ENCODE data around the gene TAF1D. TPM values are rescaled to one million over a fixed set of nuclear protein-coding genes. Genes with fewer than 3 reads are reported as not detected.
"Not testable (repeated sequence)": the region's sequence is repeated elsewhere in the genome, so short reads cannot be mapped to it uniquely, and the experiment has no call there.

The TAF1D gene
- total RNA-seq, 4 donors from 2014 or later, result 68.8 to 178 (median 116) TPM

DNA sequence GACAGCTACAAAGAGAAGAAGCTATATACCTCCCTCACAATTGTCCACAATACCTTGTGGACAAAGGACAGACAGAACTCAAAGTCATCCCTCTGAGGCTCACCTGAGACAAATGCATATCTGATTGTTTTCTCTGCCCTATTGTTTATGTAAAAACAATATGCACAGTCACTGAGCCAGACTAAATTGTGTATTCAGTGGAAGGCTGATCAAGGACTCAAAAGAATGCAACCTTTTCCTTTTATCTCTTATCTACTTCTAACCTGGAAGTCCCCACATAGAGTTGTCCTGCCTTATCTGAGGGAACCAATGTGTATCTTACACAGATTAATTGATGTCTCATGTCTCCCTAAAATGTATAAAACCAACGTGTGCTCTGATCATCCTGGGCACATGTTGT is 28.9 kb upstream of the TAF1D start:
- WGBS, 2 donors, result 14 to 42% methylated on average over 1 of the region's 1 CpG
- Histone ChIP-seq H3K27ac (no peak overlapping the region), H3K36me3 (peaks cover 0 to under 1% (median 0%) of the 10 kb centered on the region in 3 donors), H3K4me3 (no peak overlapping the region), H3K4me1 (no peaks in the 10 kb centered on the region), H3K27me3 (no peaks in the 10 kb centered on the region), H3K9me3 (no peaks in the 10 kb centered on the region)
- no peak for DNase-seq
- TF ChIP-seq, protein P1, sequence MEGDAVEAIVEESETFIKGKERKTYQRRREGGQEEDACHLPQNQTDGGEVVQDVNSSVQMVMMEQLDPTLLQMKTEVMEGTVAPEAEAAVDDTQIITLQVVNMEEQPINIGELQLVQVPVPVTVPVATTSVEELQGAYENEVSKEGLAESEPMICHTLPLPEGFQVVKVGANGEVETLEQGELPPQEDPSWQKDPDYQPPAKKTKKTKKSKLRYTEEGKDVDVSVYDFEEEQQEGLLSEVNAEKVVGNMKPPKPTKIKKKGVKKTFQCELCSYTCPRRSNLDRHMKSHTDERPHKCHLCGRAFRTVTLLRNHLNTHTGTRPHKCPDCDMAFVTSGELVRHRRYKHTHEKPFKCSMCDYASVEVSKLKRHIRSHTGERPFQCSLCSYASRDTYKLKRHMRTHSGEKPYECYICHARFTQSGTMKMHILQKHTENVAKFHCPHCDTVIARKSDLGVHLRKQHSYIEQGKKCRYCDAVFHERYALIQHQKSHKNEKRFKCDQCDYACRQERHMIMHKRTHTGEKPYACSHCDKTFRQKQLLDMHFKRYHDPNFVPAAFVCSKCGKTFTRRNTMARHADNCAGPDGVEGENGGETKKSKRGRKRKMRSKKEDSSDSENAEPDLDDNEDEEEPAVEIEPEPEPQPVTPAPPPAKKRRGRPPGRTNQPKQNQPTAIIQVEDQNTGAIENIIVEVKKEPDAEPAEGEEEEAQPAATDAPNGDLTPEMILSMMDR (IDR thresholded peaks at IDR 0.05), result no peak
- no peak for TF ChIP-seq POLR2A (IDR thresholded peaks at IDR 0.05)
- intact Hi-C loops (cut with DNase I), result no loop called here

- WGBS, 2 donors, result 78 to 92% methylated on average over 3 of the region's 3 CpGs
- intact Hi-C loops (cut with DNase I), result no loop called here
- H3K9me3 ChIP-seq, result no peaks in the 10 kb centered on the region
- H3K27me3 ChIP-seq, result no peaks in the 10 kb centered on the region
- H3K27ac ChIP-seq, result no peak overlapping the region
- H3K4me1 ChIP-seq, result no peaks in the 10 kb centered on the region
- DNase-seq, result no peak
- peaks cover 0 to 30% (median 0%) of the 10 kb centered on the region in 3 donors for H3K36me3 ChIP-seq
- TF ChIP-seq, protein P1 (IDR thresholded peaks at IDR 0.05), result no peak
- TF ChIP-seq POLR2A (IDR thresholded peaks at IDR 0.05), result no peak
- H3K4me3 ChIP-seq, result no peak overlapping the region
Observed at GRCh38 chr11:93767018-93767417, 25.7 kb upstream of the TAF1D start.

DNA sequence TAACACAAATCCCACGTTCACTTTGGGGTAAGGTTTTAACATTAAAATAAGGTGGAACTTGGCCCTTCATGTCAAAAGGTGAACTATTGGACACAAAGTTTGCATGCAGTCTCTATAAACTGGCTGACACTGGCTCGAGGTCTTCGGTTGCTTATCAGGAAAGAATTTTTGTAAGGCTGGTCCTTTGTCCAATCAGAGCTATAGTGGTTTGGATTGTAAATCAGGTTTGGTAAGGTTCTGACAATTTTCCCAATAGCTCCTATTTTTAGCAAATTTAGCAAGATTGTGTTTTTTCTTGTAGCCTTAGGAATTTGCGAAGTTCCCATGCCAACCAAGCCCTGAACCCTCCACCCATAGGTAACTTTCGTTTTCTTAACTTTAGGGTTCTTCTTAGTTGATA is 25.2 kb upstream of the TAF1D start:
- peaks cover 0 to 35% (median 0%) of the 10 kb centered on the region in 3 donors for H3K36me3 ChIP-seq
- intact Hi-C loops (cut with DNase I), result no loop called here
- no peaks in the 10 kb centered on the region for H3K27me3 ChIP-seq
- no peaks in the 10 kb centered on the region for H3K9me3 ChIP-seq
- 75 to 79% methylated on average over 5 of the region's 5 CpGs for WGBS, 2 donors
- H3K27ac ChIP-seq, result no peak overlapping the region
- no peak for TF ChIP-seq POLR2A (IDR thresholded peaks at IDR 0.05)
- TF ChIP-seq, protein P1 (IDR thresholded peaks at IDR 0.05), result no peak
- DNase-seq, result no peak
- no peak overlapping the region for H3K4me3 ChIP-seq
- no peaks in the 10 kb centered on the region for H3K4me1 ChIP-seq

GRCh38 chr11:93765551-93765950 is 24.3 kb upstream of the TAF1D start:
- Histone ChIP-seq H3K4me1 (no peaks in the 10 kb centered on the region), H3K9me3 (no peaks in the 10 kb centered on the region), H3K36me3 (peaks cover 0 to 45% (median 0%) of the 10 kb centered on the region in 3 donors), H3K4me3 (no peak overlapping the region), H3K27me3 (no peaks in the 10 kb centered on the region), H3K27ac (no peak overlapping the region)
- intact Hi-C loops (cut with DNase I), result no loop called here
- 68 to 83% methylated on average over 2 of the region's 2 CpGs for whole genome bisulfite sequencing, 2 donors
- TF ChIP-seq, protein P1 (IDR thresholded peaks at IDR 0.05), result no peak
- no peak for TF ChIP-seq POLR2A (IDR thresholded peaks at IDR 0.05)
- no peak for DNase-seq

DNA sequence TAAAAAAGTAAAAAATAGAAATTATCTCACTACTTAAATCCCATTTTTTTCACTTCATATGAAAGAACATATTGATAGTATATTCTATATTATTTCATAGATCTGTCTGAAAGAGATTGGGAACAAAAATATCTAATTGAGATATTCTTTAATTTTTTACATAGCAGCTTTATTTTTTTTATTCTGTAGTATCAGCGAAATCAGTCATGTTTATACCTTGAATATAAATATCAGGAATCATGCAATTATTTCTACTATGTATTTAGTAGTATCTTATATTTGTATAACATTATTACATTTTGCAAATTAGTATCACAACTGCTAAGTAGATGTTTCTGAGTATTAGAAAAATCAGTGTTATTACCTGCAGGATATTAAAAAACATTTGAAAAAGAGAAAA is 20.6 kb upstream of the TAF1D start:
- TF ChIP-seq, protein P1 (IDR thresholded peaks at IDR 0.05), result no peak
- TF ChIP-seq POLR2A (IDR thresholded peaks at IDR 0.05), result no peak
- H3K27ac ChIP-seq, result no peak overlapping the region
- H3K27me3 ChIP-seq, result no peaks in the 10 kb centered on the region
- WGBS, 2 donors, result 89 to 95% methylated on average over 1 of the region's 1 CpG
- intact Hi-C loops (cut with DNase I), result no loop called here
- no peaks in the 10 kb centered on the region for H3K9me3 ChIP-seq
- DNase-seq, result no peak
- peaks cover 7 to 81% (median 10%) of the 10 kb centered on the region in 3 donors for H3K36me3 ChIP-seq
- H3K4me3 ChIP-seq, result no peak overlapping the region
- no peaks in the 10 kb centered on the region for H3K4me1 ChIP-seq

DNA sequence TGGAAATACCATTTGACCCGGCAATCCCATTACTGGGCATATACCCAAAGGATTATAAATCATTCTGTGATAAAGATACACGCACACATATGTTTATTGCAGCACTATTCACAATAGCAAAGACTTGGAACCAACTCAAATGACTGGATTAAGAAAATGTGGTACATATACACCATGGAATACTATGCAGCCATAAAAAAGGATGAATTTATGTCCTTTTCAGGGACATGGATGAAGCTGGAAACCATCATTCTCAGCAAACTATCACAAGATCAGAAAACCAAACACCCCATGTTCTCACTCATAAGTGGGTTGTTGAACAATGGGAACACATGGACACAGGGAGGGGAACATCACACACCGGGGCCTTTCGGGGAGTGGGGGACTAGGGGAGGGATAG is 17.8 kb upstream of the TAF1D start:
- H3K4me1 ChIP-seq; intact Hi-C loops (cut with DNase I); H3K27ac ChIP-seq; H3K4me3 ChIP-seq; DNase-seq; H3K9me3 ChIP-seq; H3K27me3 ChIP-seq: not testable (repeated sequence)
- WGBS, 2 donors, result 87 to 92% methylated on average over 4 of the region's 4 CpGs
- H3K36me3 ChIP-seq, result peaks cover 7 to 97% (median 16%) of the 10 kb centered on the region in 3 donors

All from esophagus squamous epithelium (tissue), 5 donors.